Spleen (tissue), 11 donors: ENCODE results near the gene RIPOR2. TPM values are rescaled to one million over a fixed set of nuclear protein-coding genes. Genes with fewer than 3 reads are reported as not detected.

Source experiments
- DNase-seq: peaks from one replicate; pipeline ENCODE4 v3.0.0-alpha.2; 2020
- H3K27ac ChIP-seq, 8 donors: fragments of 200-600 bp; sonication (generic) in 7 of 8; 1 replicate in 4 of 8; 2 replicates in 4 of 8; pipeline versions ENCODE4 v1.5.0 to v1.8.0; 2016 to 2021; ENCODE audit warnings: inconsistent platforms in 4 of 8, mild to moderate bottlenecking in 4 of 8, moderate library complexity in 1 of 8
- H3K27me3 ChIP-seq, 7 donors: fragments of 200-600 bp; sonication (generic) in 6 of 7; replicated peaks in 1 of 7; 1 replicate in 4 of 7; 2 replicates in 3 of 7; pipeline versions ENCODE4 v1.5.0 to v1.8.0; 2016 to 2021; ENCODE audit warnings: inconsistent platforms in 3 of 7, mild to moderate bottlenecking in 1 of 7
- H3K36me3 ChIP-seq, 6 donors: fragments of 200-600 bp; sonication (generic) in 5 of 6; 1 replicate in 4 of 6; 2 replicates in 2 of 6; pipeline versions ENCODE4 v1.5.0 to v1.8.0; 2016 to 2021; ENCODE audit warnings: inconsistent platforms in 2 of 6
- H3K4me1 ChIP-seq, 6 donors: fragments of 200-600 bp; sonication (generic) in 5 of 6; 1 replicate in 3 of 6; 2 replicates in 3 of 6; pipeline versions ENCODE4 v1.5.0 to v1.8.0; 2016 to 2021; ENCODE audit warnings: inconsistent platforms in 3 of 6
- H3K4me3 ChIP-seq, 8 donors: fragments of 200-600 bp; sonication (generic) in 7 of 8; 1 replicate in 4 of 8; 2 replicates in 4 of 8; pipeline versions ENCODE4 v1.5.0 to v1.8.0; 2016 to 2021; ENCODE audit warnings: inconsistent platforms in 4 of 8, mild to moderate bottlenecking in 4 of 8, moderate library complexity in 2 of 8
- H3K9me3 ChIP-seq, 8 donors: fragments of 200-600 bp; sonication (generic) in 7 of 8; 1 replicate in 4 of 8; 2 replicates in 4 of 8; pipeline versions ENCODE4 v1.5.0 to v1.8.0; 2016 to 2021; ENCODE audit warnings: inconsistent platforms in 4 of 8
- POLR2A ChIP-seq, 3 donors: fragments of 450-650 bp; IDR thresholded peaks; one replicate each; pipeline ENCODE4 v1.5.1; 2017; ENCODE audit warnings: antibody characterized with exemption in 3 of 3, mild to moderate bottlenecking in 1 of 3
- POLR2AphosphoS5 ChIP-seq, 3 donors: sonication (generic); formaldehyde crosslinking; IDR thresholded peaks; one replicate each; pipeline ENCODE4 v1.5.1; 2017; ENCODE audit warnings: antibody characterized with exemption in 3 of 3
- WGBS, 5 donors: extraction: QIAGEN DNeasy Blood & Tissue Kit in 3 of 5; methylation state at CpG; one replicate each; pipeline versions ENCODE4 v1.1.5 to v1.1.7; 2013 to 2018; 5-methylcytosine and 5-hydroxymethylcytosine counted together
- intact Hi-C: fragments of 100-400 bp; cut with DNase I; formaldehyde crosslinking; loops from one replicate; pipeline ENCODE4 v1.15.0; 2023; ENCODE audit warnings: low total_unique reads
- polyA plus RNA-seq, 3 donors: library from polyadenylated mRNA; stranded (reverse); fragments of 200-250 nt; gene quantifications; one replicate each; pipeline ENCODE4 v1.2.1, GENCODE V29; 2013
- total RNA-seq, 7 donors: library from RNA; depleted of rRNA in 3 of 7; stranded (reverse); fragments of >200 nt in 3 of 7; fragmentation: NEBNext Ultra II Directional in 4 of 7; extraction: Animal tissue kit (Norgen Biotek cat#: 25700) in 4 of 7; gene quantifications; one replicate each; pipeline versions ENCODE4 v1.1.0 to v1.2.1, GENCODE V29; 2016 to 2021
- TF ChIP-seq, protein P1 (sequence below), 11 experiments: fragments of 200-600 bp in 7 of 11; fragments of 450-650 bp in 4 of 11; sonication (generic) in 4 of 11; IDR thresholded peaks in 8 of 11; conservative IDR thresholded peaks in 3 of 11; 1 replicate in 7 of 11; 2 replicates in 4 of 11; pipeline versions ENCODE4 v1.4.0 to v1.8.0; 2016 to 2021; ENCODE audit warnings: antibody characterized with exemption in 11 of 11, inconsistent platforms in 4 of 11, mild to moderate bottlenecking in 1 of 11
- donor health status: healthy with polysubstance abuse.
- donor health status: DM: no; HTN: no; CAD: no; lungs with moderate emphysema.
- donor health status: DM: no; HTN: no; CAD: no.
- donor health status: Bipolar disorder and iron deficiency.
- donor health status: healthy.
- donor health status: DM: no; HTN: no; CAD: no.
- donor health status: DM: yes; HTN: yes; CAD: no.

The RIPOR2 gene
- total and polyA plus RNA-seq, 10 donors, result 40.6 to 247 (median 147) TPM

DNA sequence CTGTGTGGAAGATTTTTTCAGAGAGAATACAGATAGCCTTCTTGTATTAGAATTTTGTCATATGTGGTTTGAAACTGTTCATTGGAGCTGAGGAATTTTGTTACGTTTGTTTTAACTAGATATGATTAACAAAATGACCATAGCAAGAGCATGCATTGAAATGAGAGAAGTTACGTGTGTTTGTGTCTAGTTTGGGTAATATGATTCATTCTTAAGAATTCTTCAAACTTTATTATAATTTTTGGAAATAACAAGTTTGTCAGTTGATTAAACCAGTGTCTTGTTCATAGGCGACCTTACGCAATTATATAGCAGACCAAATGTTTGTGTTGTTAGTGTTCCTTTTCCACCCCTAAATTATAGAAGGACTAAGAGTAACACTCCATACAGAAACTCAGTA lies 155.6 kb downstream of the RIPOR2 start:
- no peak for DNase-seq
- TF ChIP-seq POLR2AphosphoS5 (IDR thresholded peaks at IDR 0.05) (no peak), POLR2A (IDR thresholded peaks at IDR 0.05) (no peak)
- TF ChIP-seq, protein P1, sequence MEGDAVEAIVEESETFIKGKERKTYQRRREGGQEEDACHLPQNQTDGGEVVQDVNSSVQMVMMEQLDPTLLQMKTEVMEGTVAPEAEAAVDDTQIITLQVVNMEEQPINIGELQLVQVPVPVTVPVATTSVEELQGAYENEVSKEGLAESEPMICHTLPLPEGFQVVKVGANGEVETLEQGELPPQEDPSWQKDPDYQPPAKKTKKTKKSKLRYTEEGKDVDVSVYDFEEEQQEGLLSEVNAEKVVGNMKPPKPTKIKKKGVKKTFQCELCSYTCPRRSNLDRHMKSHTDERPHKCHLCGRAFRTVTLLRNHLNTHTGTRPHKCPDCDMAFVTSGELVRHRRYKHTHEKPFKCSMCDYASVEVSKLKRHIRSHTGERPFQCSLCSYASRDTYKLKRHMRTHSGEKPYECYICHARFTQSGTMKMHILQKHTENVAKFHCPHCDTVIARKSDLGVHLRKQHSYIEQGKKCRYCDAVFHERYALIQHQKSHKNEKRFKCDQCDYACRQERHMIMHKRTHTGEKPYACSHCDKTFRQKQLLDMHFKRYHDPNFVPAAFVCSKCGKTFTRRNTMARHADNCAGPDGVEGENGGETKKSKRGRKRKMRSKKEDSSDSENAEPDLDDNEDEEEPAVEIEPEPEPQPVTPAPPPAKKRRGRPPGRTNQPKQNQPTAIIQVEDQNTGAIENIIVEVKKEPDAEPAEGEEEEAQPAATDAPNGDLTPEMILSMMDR (IDR thresholded peaks at IDR 0.05 in 8 of 11, conservative IDR thresholded peaks at IDR 0.05 in 3 of 11), result no peak
- Histone ChIP-seq H3K4me1 (peaks cover 10 to 54% (median 30%) of the 10 kb centered on the region in 6 donors), H3K27ac (no peak overlapping the region), H3K27me3 (no peaks in the 10 kb centered on the region), H3K4me3 (no peak overlapping the region), H3K9me3 (no peaks in the 10 kb centered on the region), H3K36me3 (peaks cover 0 to 49% (median 22%) of the 10 kb centered on the region in 6 donors)
- intact Hi-C loops, result no loop called here
- 92 to 99% (median 94%) methylated on average over 4 of the region's 4 CpGs for WGBS, 5 donors

DNA sequence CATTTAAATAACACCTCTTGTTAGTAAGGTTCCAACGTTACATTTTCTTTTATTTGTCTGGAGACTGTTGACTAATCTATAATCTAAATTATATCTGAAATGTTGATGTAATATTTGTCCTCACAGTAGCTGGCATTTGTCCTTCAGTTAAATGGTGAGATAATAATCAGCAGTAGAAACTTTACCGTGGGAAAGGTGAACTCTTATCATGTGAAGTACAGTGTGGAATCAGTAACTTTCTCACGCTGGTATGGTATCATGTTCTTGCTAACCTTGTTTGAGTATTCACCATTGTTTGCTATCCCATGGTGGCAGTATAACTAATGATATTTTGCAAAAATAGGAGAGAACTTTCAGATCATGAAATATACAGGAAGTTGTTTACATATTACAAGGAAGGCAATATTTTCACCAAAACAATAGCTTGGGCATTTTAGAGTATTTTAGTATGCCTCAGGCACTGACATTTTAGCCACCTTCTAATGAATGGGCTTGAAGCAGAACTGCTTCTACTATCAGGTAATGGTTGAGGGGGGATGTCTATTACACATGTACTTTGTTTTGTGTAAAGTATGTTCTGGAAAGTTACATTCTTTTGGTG lies 156.2 kb downstream of the RIPOR2 start:
- no peak overlapping the region for H3K4me3 ChIP-seq
- no peak overlapping the region for H3K27ac ChIP-seq
- intact Hi-C loops, result loop anchor here (10.0 kb wide), 1 partner anchor 55 kb away; no protein-coding TSS in a partner anchor
- DNase-seq, result no peak
- H3K9me3 ChIP-seq, result no peaks in the 10 kb centered on the region
- H3K27me3 ChIP-seq, result no peaks in the 10 kb centered on the region
- H3K4me1 ChIP-seq, result peaks cover 10 to 55% (median 30%) of the 10 kb centered on the region in 6 donors
- 57 to 77% (median 66%) methylated on average over 3 of the region's 3 CpGs for WGBS, 5 donors
- peaks cover 0 to 42% (median 18%) of the 10 kb centered on the region in 6 donors for H3K36me3 ChIP-seq
- TF ChIP-seq POLR2AphosphoS5 (IDR thresholded peaks at IDR 0.05) (no peak), POLR2A (IDR thresholded peaks at IDR 0.05) (no peak)
- TF ChIP-seq, protein P1 (IDR thresholded peaks at IDR 0.05 in 8 of 11, conservative IDR thresholded peaks at IDR 0.05 in 3 of 11), result no peak

DNA sequence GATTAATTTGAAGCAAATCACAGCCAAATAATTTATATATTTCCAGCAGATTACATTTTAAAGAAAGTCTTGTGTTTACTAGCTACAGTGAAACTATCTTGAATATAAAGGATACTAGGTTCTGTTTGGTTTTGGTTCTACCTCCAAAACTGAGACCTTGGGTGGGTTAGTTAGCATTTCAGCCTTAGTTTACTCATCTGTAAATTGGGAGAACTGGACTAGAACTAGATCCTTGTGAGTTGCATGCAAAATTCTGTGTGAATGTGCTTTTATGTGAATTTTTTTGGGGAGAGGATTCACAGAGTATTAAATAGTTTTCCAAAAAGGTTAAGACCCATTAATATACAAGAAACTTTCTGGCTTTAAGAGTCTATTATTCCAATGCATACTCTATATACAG lies 156.9 kb downstream of the RIPOR2 start:
- no peak for DNase-seq
- no peaks in the 10 kb centered on the region for H3K27me3 ChIP-seq
- H3K9me3 ChIP-seq, result no peaks in the 10 kb centered on the region
- H3K4me1 ChIP-seq, result peaks cover 10 to 61% (median 34%) of the 10 kb centered on the region in 6 donors
- intact Hi-C loops, result loop anchor here (10.0 kb wide), 1 partner anchor 54 kb away; no protein-coding TSS in a partner anchor
- no peak overlapping the region for H3K4me3 ChIP-seq
- H3K27ac ChIP-seq, result no peak overlapping the region
- TF ChIP-seq POLR2A (IDR thresholded peaks at IDR 0.05) (no peak), POLR2AphosphoS5 (IDR thresholded peaks at IDR 0.05) (no peak)
- TF ChIP-seq, protein P1 (IDR thresholded peaks at IDR 0.05 in 8 of 11, conservative IDR thresholded peaks at IDR 0.05 in 3 of 11), result no peak
- H3K36me3 ChIP-seq, result peaks cover 0 to 36% (median 15%) of the 10 kb centered on the region in 6 donors

DNA sequence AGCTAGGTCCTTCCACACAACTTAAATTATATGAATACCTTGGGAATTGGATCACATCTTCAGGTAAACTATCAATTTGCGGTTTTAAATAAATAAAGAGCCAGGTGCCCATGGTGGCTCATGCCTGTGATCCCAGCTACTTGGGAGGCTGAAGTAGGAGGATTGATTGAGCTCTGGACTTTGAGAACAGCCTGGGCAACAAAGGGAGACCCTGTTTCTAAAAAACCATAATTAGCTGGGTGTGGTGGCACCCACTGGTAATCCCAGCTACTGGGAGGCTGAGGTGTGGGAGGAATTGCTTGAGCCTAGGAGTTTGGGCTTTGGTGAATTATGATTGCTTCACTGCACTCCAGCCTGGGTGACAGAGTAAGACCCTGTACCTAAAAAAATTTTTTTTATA lies 157.6 kb downstream of the RIPOR2 start:
- intact Hi-C loops, result loop anchor here (10.0 kb wide), 1 partner anchor 53 kb away; no protein-coding TSS in a partner anchor
- 45 to 100% (median 100%) methylated on average over 1 of the region's 1 CpG for WGBS, 5 donors
- Histone ChIP-seq H3K4me1 (peaks cover 10 to 62% (median 34%) of the 10 kb centered on the region in 6 donors), H3K4me3 (no peak overlapping the region), H3K27me3 (no peaks in the 10 kb centered on the region), H3K9me3 (no peaks in the 10 kb centered on the region), H3K36me3 (peaks cover 0 to 28% (median 13%) of the 10 kb centered on the region in 6 donors), H3K27ac (no peak overlapping the region)
- TF ChIP-seq POLR2A (IDR thresholded peaks at IDR 0.05), result no peak
- TF ChIP-seq POLR2AphosphoS5 (IDR thresholded peaks at IDR 0.05), result no peak
- TF ChIP-seq, protein P1 (IDR thresholded peaks at IDR 0.05 in 8 of 11, conservative IDR thresholded peaks at IDR 0.05 in 3 of 11), result no peak
- DNase-seq, result no peak
